HG02884 (cell line): ENCODE measurements around the gene NLGN4Y.

Source experiments
- ATAC-seq: cut with Tn5 transposase; IDR thresholded peaks from one replicate; pipeline ENCODE4 v1.9.1; 2021; ENCODE audit warnings: mild to moderate bottlenecking, moderate library complexity; ENCODE audit not compliant: unreplicated experiment

NLGN4Y gene

DNA sequence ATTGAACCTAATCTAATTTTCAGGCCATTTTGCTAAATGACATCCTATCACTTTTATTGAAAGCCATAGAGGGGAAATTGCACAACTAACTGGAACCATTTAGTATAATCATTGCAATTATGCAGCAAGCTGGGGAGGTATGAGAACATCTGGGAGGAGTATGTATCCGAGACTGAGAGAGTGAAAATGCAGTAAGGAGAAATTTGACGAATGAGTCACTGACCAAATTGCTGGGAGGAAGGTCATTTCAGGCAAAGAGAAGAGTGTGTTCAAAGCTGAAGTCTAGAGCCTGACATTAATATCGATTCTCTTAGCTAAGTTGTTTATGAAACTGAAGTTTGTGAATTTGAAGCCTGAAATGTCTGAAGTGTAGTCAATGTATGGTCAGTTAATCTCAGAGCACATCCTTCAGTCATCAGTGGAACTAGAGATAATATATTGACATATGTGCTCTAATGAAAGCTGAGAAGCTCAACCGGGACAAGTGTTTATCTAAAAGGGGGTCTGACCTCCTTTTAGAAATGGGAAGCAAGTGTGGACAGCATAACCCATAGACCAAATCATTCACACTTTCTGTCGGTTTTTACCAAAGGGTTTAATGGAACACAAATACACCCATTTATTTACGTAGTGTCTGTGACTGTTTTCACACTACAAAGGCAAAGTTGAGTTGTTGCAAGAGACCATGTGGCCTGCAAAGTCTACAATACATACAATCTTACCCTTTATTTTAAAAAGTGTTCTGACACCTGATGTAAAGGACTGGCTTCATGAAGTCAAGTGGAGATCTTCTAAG, 120.0 kb downstream of the NLGN4Y start:
- no peak for ATAC-seq

DNA sequence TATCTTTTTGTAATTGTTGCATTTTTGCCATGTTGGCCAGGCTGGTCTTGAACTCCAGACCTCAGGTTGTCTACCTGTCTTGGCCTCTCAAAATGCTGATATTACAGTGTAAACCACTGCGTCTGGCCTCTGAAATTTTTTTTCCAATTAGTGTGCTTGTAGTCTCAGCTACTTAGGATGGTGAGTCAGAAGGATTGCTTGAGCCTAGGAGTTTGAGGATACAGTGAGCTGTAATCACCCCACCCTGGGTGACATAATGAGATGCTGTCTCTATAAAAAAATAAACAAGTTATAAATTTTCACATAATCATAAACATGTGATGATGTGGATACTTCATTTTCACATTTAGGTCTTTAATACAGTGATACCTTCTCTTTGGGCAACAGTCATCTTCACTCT, 154.9 kb downstream of the NLGN4Y start:
- no peak for ATAC-seq

DNA sequence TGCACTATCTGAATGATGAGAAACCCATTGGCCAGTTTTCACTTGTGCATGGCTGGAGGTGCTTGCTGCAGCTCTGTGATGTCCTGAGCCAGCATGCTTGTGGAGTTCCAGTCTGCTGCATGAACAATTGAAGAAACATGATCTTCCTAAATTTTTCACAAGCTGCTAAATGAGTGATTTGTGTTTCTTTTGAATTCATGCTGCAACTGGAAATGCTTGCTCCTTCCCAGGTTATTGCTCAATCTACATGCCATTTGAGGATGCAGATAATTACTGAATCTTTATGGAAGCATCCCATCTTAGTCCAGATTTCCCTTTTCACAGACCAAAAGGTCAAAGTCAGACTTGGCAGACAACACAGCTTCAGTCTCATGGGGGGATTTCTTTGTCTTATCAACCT, 170.2 kb downstream of the NLGN4Y start:
- no peak for ATAC-seq

DNA sequence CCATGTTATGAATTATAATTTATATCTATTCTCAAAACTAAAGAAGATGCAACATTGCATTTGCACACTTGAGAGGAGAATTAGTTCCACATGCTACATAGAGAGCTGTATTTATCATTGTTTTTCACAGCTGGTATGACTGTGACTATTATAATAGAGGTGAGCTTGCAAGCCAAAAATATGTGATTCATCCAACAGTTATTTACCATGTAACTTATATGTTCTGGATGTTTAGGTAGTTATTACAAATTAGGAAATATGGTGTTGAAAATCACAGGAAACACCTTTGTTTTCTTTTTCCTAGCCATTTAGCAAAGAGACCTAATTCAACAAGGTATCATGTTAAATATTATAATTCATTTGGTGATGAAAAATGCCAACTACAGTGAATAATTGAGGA, 183.8 kb downstream of the NLGN4Y start:
- no peak for ATAC-seq

DNA sequence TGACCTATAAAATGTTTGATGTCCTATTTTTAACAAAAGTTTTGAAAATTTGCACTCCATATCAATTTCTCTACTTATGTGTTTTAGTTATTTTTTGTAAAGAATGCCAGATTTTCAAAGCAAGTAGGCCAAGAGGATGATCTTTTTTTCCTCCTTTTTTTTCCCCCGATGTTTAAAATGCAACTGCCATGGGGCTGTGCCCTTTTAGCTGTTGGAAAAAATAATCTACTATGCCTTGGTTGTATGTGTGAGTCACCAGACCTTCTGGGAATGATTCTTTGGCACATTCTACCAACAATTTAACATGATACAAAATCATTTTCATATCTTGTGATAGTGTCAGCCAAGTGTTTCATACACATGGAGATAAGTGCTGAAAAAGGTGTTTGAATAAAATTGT, 217.3 kb downstream of the NLGN4Y start:
- ATAC-seq = no peak

DNA sequence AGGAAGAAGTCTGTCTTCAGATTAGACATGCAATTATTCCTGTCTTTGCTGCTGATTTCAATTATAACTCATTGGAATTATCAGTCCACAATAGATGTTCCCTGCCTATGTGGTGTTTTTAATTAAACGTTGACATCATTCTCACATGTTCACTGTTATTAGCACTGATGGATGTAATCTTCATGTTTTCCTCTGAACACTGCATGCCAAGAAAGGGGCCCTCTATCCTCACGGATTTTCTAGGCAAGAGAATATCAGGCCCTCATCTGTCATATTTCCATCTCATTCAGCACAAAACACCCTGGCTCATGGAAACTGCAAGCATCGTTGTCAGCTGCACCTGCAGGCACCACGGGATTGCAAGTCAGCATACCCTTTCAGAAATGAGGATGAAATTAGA, 224.0 kb downstream of the NLGN4Y start:
- no peak for ATAC-seq

DNA sequence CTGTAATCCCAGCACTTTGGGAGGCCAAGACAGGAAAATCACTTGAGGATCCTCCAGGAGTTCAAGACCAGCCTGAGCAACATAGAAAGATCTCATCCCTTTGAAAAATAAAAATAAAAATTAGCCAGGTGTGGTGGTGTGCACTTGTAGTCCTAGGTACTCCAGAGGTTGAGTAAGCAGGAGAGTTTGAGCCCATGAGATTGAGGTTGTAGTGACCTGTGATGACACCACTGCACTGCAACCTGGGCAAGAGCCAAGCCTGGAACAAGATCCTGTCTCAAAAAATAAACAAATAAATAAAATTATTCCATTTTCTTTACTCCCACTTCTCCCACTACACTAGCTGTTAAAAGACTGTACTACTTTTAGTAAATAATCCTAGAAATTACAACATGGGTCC, 231.2 kb downstream of the NLGN4Y start:
- ATAC-seq = no peak

DNA sequence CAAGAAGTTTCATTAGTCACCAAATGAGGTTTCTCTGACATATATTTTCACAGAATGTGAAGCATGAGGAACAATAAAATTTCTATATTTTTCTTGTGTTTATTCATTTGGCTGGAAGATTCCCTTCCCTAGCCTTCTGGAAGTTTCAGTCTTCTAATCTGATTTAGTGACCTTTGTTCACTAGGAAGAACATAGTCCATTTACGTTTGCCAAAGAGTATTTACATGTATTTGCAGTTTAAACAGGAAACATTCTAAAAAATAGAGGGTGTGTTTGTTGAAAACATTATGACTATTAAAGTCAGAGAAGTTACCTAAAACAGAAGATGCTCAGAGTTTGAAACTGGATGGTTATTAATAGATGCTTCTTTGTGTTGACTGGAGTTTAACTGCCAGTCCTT, 238.6 kb downstream of the NLGN4Y start:
- ATAC-seq = no peak

DNA sequence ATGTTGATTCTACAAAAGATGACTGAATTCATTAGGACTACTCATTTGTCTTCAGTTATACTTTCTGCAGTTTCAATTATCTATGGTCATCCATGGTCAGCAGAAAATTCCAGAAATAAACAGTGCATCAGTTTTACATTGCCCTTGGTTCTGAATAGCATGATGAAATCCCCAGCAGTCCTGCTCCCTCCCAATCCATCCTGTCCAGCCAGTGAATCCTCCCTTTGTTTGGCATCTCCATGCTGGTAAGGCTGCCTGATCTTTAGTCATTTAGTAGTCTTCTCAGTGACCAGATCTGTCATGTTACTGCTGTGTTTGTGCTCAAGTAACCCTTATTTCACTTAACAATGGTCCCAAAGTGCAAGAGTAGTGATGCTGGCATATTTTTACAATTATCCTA, 239.3 kb downstream of the NLGN4Y start:
- ATAC-seq = no peak

DNA sequence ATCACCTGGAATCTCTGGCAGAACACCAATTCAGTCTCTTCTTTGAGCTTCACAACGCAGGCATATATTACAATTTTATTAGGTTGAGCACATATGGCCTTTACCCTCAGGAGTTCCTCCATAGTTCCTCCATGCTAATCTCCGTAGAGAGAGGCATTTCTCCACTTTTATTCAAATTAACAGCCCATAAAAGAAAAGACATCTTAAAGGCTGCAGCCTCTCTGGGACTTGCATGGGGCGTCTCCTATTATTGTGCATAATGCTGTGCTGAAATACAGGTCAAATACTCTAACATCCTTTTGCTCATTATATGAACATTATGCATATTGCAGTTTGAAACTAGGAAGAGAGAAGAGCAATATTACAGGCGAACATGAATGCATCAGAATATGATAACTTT, 253.9 kb downstream of the NLGN4Y start:
- ATAC-seq = no peak

DNA sequence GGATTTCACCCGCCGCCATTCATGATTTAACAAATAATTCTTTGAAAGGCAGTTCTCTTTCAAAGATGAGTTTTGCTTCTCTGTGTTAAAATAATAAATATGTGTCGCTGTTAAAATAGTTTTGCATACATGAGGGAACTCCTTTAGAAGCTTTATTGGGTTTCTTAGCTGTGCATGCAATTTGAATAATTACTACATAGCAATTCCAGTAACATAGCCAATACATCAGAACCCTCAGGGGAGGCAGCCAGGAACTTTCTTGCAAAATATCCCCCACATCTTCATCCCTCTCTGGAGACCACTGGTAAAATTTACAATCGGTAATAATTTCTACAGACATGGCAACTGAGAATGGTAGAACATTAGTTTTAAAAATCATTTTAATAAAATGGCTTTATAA, 268.8 kb downstream of the NLGN4Y start:
- no peak for ATAC-seq

DNA sequence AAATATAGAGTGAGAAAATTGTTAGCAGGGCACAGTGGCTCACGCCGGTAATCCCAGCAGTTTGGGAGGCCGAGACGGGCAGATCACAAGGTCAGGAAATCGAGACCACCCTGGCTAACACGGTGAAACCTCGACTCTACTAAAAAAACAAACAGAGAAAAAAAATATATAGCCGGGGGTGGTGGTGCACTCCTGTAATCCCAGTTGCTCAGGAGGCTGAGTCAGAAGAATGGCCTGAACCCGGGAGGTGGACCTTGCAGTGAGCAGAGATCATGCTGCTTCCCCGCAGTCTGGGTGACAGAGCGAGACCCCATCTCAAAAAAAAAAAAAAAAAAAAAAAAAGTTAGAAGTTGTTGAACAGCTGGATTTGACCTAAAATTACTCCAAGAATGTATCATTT, 269.3 kb downstream of the NLGN4Y start:
- no peak for ATAC-seq

DNA sequence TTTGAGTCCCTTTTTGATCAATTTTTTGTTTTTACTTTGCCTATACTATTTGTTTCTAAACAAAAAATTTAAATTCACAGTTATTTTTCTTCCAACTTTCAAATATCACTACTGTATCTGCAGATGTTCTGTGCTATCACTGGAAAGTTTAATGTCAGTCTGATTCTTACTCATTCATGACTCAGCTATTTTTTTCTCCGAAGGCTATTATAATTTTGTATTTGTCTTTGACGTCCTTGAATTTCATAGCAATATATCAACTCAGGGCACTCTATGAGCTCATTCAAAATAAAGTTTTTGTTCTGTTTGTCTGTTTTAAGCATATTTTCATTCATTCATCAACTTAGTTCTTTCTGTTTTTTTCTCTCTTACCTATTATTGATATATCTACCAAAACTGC, 273.7 kb downstream of the NLGN4Y start:
- ATAC-seq = no peak

DNA sequence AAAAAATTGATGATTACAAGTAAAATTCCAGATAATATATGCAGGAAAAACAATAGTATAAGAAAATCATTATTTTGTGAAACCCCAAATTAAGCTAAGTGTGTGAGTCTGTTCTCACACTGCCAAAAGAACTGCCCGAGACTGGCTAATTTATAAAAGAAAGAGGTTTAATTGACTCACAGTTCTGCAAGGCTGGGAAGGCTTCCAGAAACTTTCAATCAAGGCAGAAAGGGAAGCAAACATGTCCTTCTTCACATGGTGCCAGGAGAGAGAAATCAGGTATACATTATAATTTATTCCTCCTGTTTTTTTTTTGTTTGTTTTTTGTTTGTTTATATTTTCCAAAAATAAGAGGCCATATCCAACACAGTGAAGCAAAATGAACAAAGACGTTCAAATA, 276.8 kb downstream of the NLGN4Y start:
- no peak for ATAC-seq

DNA sequence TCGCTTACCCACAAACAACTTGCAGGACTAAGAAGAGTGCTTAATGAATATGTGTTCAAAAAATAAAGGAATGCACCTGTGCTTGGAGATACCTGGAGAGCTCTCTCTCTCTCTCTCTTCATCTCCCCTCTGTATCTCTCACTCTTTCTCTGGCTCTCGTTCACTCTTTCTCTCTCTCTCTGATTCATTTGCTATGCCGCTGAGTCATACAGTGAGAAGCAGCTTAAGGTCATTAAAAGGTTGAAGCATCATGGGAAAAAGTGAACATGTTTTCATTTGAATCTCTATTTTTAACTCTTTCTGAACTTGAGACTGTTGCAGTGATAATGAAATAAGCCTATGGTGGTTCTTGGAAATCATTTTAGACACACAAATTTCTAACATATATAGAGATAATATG, 277.8 kb downstream of the NLGN4Y start:
- ATAC-seq = no peak

DNA sequence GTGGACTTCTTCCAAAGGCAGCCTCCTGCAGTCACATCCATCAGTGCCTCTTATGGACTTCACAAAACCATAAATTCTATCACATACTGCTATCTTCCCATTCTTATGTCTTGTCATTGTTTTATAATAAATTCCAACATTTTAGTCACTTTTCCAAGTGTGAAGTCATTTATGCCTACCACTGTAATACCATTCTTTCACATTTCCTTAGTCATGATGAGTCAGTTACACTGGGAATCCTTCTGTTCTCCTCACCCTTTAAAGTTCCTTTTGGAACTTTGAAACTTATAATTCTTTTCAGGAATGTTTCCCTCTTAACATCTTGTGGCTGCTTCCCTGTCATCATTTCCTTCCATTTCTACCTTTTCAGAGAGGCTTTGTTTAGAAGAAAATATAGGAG, 279.7 kb downstream of the NLGN4Y start:
- no peak for ATAC-seq

DNA sequence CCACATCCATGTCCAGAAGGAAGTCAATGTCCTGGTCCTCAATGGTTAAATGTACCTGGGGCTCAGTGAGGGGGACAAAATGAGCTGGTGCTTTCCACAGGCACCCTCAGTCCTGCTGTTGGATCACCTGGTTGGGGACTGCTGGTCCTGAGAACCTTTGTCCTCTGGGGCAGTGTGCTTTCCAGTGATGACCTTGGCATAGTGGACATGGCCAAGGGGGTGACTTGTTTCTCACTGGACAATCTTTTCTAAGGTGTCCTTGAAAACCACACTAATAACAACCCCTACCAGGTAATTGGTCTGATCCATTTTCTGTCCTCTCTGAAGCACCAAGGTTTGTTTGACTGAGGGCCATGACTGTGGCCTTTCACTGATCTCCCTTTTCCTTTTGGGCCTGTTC, 294.1 kb downstream of the NLGN4Y start:
- ATAC-seq = no peak

DNA sequence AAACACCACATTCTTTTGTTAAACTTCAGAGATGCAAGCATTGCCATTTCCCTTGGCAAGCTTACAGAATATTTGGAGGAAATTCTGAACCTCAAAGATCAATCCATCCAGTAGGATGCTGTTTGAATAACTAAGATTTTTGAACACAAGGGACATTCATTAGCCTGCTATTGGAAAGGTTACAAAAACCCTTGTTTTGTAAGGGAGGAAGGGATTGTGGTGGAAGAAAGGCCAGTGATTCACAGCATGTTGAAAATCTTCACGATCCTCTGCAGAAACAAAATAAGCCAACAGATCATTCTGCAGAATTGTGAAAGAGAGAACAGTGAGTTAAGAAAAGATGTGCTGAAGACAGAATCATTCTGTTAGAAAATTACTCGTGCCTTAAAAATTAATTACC, 297.9 kb downstream of the NLGN4Y start:
- ATAC-seq = no peak

DNA sequence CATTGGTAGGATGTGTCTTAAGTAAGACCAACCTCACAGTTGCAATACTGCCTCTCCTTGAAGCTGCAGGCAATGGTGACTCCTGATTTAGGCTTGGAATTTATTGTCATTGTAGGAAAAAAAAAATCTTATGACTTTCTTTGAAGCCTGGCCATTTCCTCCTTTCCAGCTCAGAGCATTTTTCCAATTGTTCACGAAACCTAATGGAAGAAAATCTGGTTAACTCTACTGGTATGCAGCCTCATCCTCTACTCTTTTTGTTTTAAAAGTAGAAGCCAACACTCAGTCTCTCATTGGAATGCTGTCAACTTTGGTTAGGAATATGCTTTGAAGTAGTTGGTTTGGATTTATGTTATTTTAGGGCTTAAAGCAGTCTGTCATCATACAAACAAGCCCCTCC, 298.6 kb downstream of the NLGN4Y start:
- ATAC-seq = no peak

DNA sequence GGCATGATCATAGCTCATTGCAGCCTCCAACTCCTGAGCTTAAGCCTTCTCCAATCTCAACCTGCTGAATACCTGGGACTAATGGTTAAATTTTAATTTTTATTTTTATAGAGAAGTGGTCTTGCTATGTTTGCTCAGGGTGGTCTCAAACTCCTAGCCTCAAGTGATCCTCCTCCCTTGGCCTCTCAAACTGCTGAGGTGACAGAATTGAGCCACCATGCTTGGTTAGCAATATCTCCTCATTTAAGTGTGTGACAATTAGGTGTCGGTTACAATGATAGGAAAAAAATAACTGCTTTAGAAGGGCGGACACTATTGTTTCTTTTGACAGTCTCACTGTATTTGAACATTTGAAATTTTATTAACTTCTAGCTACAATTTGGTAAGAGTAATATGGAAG, 300.3 kb downstream of the NLGN4Y start:
- no peak for ATAC-seq

DNA sequence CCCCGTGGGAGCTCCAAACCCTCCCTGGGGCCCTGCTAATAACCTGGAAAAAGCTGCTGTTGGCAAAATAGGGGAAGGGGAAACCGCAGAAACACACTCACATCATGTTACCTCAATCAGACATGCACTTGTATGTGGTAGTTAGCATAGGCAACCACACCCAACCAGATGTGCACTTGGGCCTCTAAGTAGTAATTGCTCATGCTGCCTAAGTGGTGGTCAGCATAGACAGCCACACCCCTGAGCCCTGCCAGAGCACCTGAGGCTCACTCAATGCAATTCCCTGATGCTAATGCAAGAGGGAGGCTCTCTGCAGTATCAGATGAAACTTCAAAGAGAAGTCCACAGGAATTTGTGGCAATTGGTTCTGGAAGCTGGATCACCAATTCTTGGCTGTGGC, 301.4 kb downstream of the NLGN4Y start:
- ATAC-seq = no peak

DNA sequence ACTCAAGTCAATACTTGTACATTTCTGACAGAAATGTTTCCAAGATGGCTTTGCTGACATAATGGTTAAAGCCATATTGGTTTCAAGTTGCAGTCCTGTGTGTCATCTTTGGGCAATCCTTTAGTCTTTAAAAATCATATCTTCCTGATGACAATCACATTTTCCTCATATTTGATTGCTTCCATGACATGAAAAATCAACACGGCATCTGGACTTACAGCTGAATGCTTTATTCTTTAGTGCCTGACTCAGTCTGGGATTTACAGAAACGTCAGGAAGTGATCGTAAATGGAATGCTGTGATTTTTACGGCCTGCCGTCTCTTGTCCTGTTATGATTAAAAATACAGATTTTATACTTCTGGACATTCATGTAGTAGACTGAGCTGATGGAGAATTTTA, 304.2 kb downstream of the NLGN4Y start:
- no peak for ATAC-seq

DNA sequence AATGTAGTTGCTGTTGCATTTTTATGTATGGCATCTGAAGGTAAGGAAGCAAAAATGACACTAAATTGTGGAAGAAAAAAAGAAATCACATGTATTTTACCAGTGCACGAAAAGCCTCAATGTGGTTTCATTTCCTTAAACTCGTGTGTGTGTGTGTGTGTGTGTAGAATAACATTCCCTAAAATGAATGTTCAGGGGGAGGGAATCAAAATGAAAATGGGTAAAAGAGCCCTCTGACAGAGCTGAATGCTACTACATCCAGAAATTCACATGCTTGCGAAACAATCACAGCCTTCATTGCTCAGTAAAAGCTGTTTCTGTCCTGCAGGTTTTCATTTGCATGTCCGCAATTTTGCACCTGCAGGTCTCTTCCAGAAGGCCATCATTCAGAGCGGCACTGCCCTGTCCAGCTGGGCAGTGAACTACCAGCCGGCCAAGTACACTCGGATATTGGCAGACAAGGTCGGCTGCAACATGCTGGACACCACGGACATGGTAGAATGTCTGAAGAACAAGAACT, 305.1 kb downstream of the NLGN4Y start:
- no peak for ATAC-seq
